Activated naive CD4-positive, alpha-beta T cell treated with anti-CD3 and anti-CD28 coated beads, Interleukin-2, amount 50 U/mL, for 24 hours (primary cell): ENCODE data around the gene BCHE.

Source experiments
- H3K27ac Mint-ChIP-seq: one replicate; pipeline ENCODE4 v1.8.0; 2021; ENCODE audit warnings: mild to moderate bottlenecking, mixed read lengths
- H3K27me3 Mint-ChIP-seq: one replicate; pipeline ENCODE4 v1.8.0; 2021; ENCODE audit warnings: mixed read lengths
- H3K36me3 Mint-ChIP-seq: one replicate; pipeline ENCODE4 v1.8.0; 2021; ENCODE audit warnings: mixed read lengths
- H3K4me1 Mint-ChIP-seq: one replicate; pipeline ENCODE4 v1.8.0; 2021; ENCODE audit warnings: mixed read lengths
- H3K4me3 Mint-ChIP-seq: one replicate; pipeline ENCODE4 v1.8.0; 2021; ENCODE audit warnings: mild to moderate bottlenecking, mixed read lengths
- H3K9me3 Mint-ChIP-seq: one replicate; pipeline ENCODE4 v1.8.0; 2021; ENCODE audit warnings: mixed read lengths

BCHE gene

GRCh38 chr3:165746874-165747273 lies 90.3 kb downstream of the BCHE start:
- Mint-ChIP-seq H3K27ac (no peak overlapping the region), H3K4me1 (no peaks in the 10 kb centered on the region), H3K36me3 (no peaks in the 10 kb centered on the region), H3K4me3 (no peak overlapping the region), H3K9me3 (peaks cover 2% of the 10 kb centered on the region), H3K27me3 (no peaks in the 10 kb centered on the region)

- Mint-ChIP-seq H3K27ac (no peak overlapping the region), H3K4me3 (no peak overlapping the region), H3K4me1 (no peaks in the 10 kb centered on the region), H3K36me3 (no peaks in the 10 kb centered on the region), H3K9me3 (peaks cover 14% of the 10 kb centered on the region), H3K27me3 (no peaks in the 10 kb centered on the region)
These were observed 93.2 kb downstream of the BCHE start for GRCh38 chr3:165744025-165744424.

GRCh38 chr3:165742351-165742750 lies 94.9 kb downstream of the BCHE start:
- no peaks in the 10 kb centered on the region for H3K4me1 Mint-ChIP-seq
- H3K27ac Mint-ChIP-seq: no peak overlapping the region
- peaks cover 24% of the 10 kb centered on the region for H3K9me3 Mint-ChIP-seq
- no peaks in the 10 kb centered on the region for H3K27me3 Mint-ChIP-seq
- no peaks in the 10 kb centered on the region for H3K36me3 Mint-ChIP-seq
- H3K4me3 Mint-ChIP-seq: no peak overlapping the region

- H3K4me1 Mint-ChIP-seq: no peaks in the 10 kb centered on the region
- peaks cover 4% of the 10 kb centered on the region for H3K9me3 Mint-ChIP-seq
- H3K4me3 Mint-ChIP-seq: no peak overlapping the region
These were observed 107.5 kb downstream of the BCHE start for GRCh38 chr3:165729756-165730155.

GRCh38 chr3:165728924-165729323 lies 108.3 kb downstream of the BCHE start:
- no peak overlapping the region for H3K4me3 Mint-ChIP-seq

More at GRCh38 chr3:165729756-165730155, 107.5 kb downstream of the BCHE start:
- no peaks in the 10 kb centered on the region for H3K27me3 Mint-ChIP-seq
- H3K27ac Mint-ChIP-seq: no peak overlapping the region
- no peaks in the 10 kb centered on the region for H3K36me3 Mint-ChIP-seq

GRCh38 chr3:165725296-165725695 lies 111.9 kb downstream of the BCHE start:
- Mint-ChIP-seq H3K4me1 (no peaks in the 10 kb centered on the region), H3K27me3 (no peaks in the 10 kb centered on the region), H3K36me3 (no peaks in the 10 kb centered on the region), H3K27ac (no peak overlapping the region), H3K4me3 (no peak overlapping the region), H3K9me3 (peaks cover 4% of the 10 kb centered on the region)

More at GRCh38 chr3:165728924-165729323, 108.3 kb downstream of the BCHE start:
- Mint-ChIP-seq H3K4me1 (no peaks in the 10 kb centered on the region), H3K36me3 (no peaks in the 10 kb centered on the region), H3K27me3 (no peaks in the 10 kb centered on the region), H3K9me3 (peaks cover 4% of the 10 kb centered on the region), H3K27ac (no peak overlapping the region)
